HepG2 (cell line): Measurements from ENCODE around the gene TMEM39B. TPM values are rescaled to one million over a fixed set of nuclear protein-coding genes. Genes with fewer than 3 reads are reported as not detected.

Experiments used
- BHLHE40 ChIP-seq: IDR thresholded peaks from 2 replicates; pipeline ENCODE4 v1.6.1; 2011; ENCODE audit warnings: low read length, improper control_type of control experiment
- CENPT ChIP-seq: sonication (generic); formaldehyde crosslinking; IDR thresholded peaks from 2 replicates; pipeline ENCODE4 v1.8.0; 2022; ENCODE audit warnings: low read depth, mild to moderate bottlenecking, moderate library complexity, missing genetic modification reagents
- ELF3 ChIP-seq: IDR thresholded peaks from 2 replicates; pipeline ENCODE4 v1.6.1; 2016; ENCODE audit warnings: missing genetic modification reagents, missing compliant biosample characterization
- EZH2 ChIP-seq: conservative IDR thresholded peaks from 2 replicates; pipeline ENCODE4 v1.6.1; 2012; ENCODE audit warnings: mild to moderate bottlenecking, low read depth, low read length, moderate library complexity
- FOXK2 ChIP-seq: fragments of 450-650 bp; IDR thresholded peaks from 2 replicates; pipeline ENCODE4 v1.6.1; 2016
- HNRNPL ChIP-seq: fragments of 200-400 bp; formaldehyde crosslinking; IDR thresholded peaks from 2 replicates; pipeline ENCODE4 v1.6.1; 2017; ENCODE audit warnings: mild to moderate bottlenecking, low read depth, low read length
- JUND ChIP-seq: sonication (generic); formaldehyde crosslinking; IDR thresholded peaks from 2 replicates; pipeline ENCODE4 v1.8.0; 2022; ENCODE audit warnings: mild to moderate bottlenecking, missing genetic modification reagents
- MIER3 ChIP-seq: IDR thresholded peaks from 2 replicates; pipeline ENCODE4 v1.6.1; 2016; ENCODE audit warnings: missing compliant biosample characterization, borderline replicate concordance
- NCOA5 ChIP-seq: sonication (generic); formaldehyde crosslinking; IDR thresholded peaks from 2 replicates; pipeline ENCODE4 v1.4.0; 2020; ENCODE audit warnings: missing genetic modification reagents
- PLRG1 ChIP-seq: fragments of 450-650 bp; conservative IDR thresholded peaks from 2 replicates; pipeline ENCODE4 v1.6.1; 2016
- REPIN1 ChIP-seq: sonication (generic); formaldehyde crosslinking; IDR thresholded peaks from 2 replicates; pipeline ENCODE4 v1.8.0; 2022; ENCODE audit warnings: missing genetic modification reagents, low read depth, mild to moderate bottlenecking, borderline replicate concordance
- RFX5 ChIP-seq: IDR thresholded peaks from 2 replicates; pipeline ENCODE4 v1.6.1; 2011; ENCODE audit warnings: low read depth, low read length, improper control_type of control experiment
- SALL1 ChIP-seq: sonication (generic); formaldehyde crosslinking; IDR thresholded peaks from 2 replicates; pipeline ENCODE4 v1.8.0; 2022; ENCODE audit warnings: mild to moderate bottlenecking, missing genetic modification reagents
- SIN3A ChIP-seq: IDR thresholded peaks from 2 replicates; pipeline ENCODE4 v1.6.1; 2011; ENCODE audit warnings: low read depth, mild to moderate bottlenecking, control low read depth, low read length, borderline replicate concordance
- SOX6 ChIP-seq, 2 experiments: fragments of 450-650 bp in 1 of 2; sonication (generic) in 1 of 2; formaldehyde crosslinking in 1 of 2; IDR thresholded peaks; 2 replicates each; pipeline versions ENCODE4 v1.4.0 to v1.6.1; 2017 to 2020; ENCODE audit warnings: antibody characterized with exemption in 1 of 2, mild to moderate bottlenecking in 1 of 2, missing genetic modification reagents in 1 of 2
- SRY ChIP-seq: sonication (generic); formaldehyde crosslinking; IDR thresholded peaks from 2 replicates; pipeline ENCODE4 v1.8.0; 2022; ENCODE audit warnings: mild to moderate bottlenecking, missing genetic modification reagents
- STAG1 ChIP-seq: sonication (generic); formaldehyde crosslinking; IDR thresholded peaks from 2 replicates; pipeline ENCODE4 v1.4.0; 2020; ENCODE audit warnings: missing genetic modification reagents
- STAT5B ChIP-seq: sonication (generic); formaldehyde crosslinking; IDR thresholded peaks from 2 replicates; pipeline ENCODE4 v1.4.0; 2020; ENCODE audit warnings: missing genetic modification reagents
- THRA ChIP-seq: sonication (generic); formaldehyde crosslinking; IDR thresholded peaks from 2 replicates; pipeline ENCODE4 v1.4.0; 2020; ENCODE audit warnings: missing genetic modification reagents, borderline replicate concordance
- TIGD3 ChIP-seq: sonication (generic); formaldehyde crosslinking; IDR thresholded peaks from 2 replicates; pipeline ENCODE4 v1.5.1; 2020; ENCODE audit warnings: mild to moderate bottlenecking, missing genetic modification reagents, borderline replicate concordance
- TRIM24 ChIP-seq: sonication (generic); formaldehyde crosslinking; IDR thresholded peaks from 2 replicates; pipeline ENCODE4 v1.8.0; 2022; ENCODE audit warnings: mild to moderate bottlenecking, missing genetic modification reagents
- ZBTB38 ChIP-seq: sonication (generic); formaldehyde crosslinking; IDR thresholded peaks from 2 replicates; pipeline ENCODE4 v1.5.1; 2020; ENCODE audit warnings: mild to moderate bottlenecking, missing genetic modification reagents
- ZNF143 ChIP-seq: sonication (generic); formaldehyde crosslinking; IDR thresholded peaks from 2 replicates; pipeline ENCODE4 v1.4.0; 2020; ENCODE audit warnings: missing genetic modification reagents
- ZNF207 ChIP-seq: fragments of 450-650 bp; IDR thresholded peaks from 2 replicates; pipeline ENCODE4 v1.6.1; 2016; ENCODE audit warnings: antibody characterized with exemption, borderline replicate concordance
- ZNF263 ChIP-seq: sonication (generic); formaldehyde crosslinking; IDR thresholded peaks from 2 replicates; pipeline ENCODE4 v1.4.0; 2020; ENCODE audit warnings: missing genetic modification reagents
- ZNF496 ChIP-seq: sonication (generic); formaldehyde crosslinking; IDR thresholded peaks from 2 replicates; pipeline ENCODE4 v1.8.1; 2023; ENCODE audit warnings: mild to moderate bottlenecking, moderate library complexity, missing genetic modification reagents; ENCODE audit not compliant: insufficient replicate concordance
- ZNF550 ChIP-seq: sonication (generic); formaldehyde crosslinking; IDR thresholded peaks from 2 replicates; pipeline ENCODE4 v1.4.0; 2020; ENCODE audit warnings: mild to moderate bottlenecking, missing genetic modification reagents, borderline replicate concordance
- ZNF740 ChIP-seq: sonication (generic); formaldehyde crosslinking; IDR thresholded peaks from 2 replicates; pipeline ENCODE4 v1.4.0; 2020; ENCODE audit warnings: missing genetic modification reagents
- ZNF747 ChIP-seq: sonication (generic); formaldehyde crosslinking; IDR thresholded peaks from 2 replicates; pipeline ENCODE4 v1.8.1; 2023; ENCODE audit warnings: missing genetic modification reagents, mild to moderate bottlenecking, borderline replicate concordance
- ZNF772 ChIP-seq: sonication (generic); formaldehyde crosslinking; IDR thresholded peaks from 2 replicates; pipeline ENCODE4 v1.5.0; 2020; ENCODE audit warnings: mild to moderate bottlenecking, missing genetic modification reagents
- ZSCAN20 ChIP-seq: sonication (generic); formaldehyde crosslinking; IDR thresholded peaks from 2 replicates; pipeline ENCODE4 v1.4.0; 2020; ENCODE audit warnings: missing genetic modification reagents, mild to moderate bottlenecking, borderline replicate concordance
- polyA plus RNA-seq, 8 experiments: library from polyadenylated mRNA; depleted of rRNA in 3 of 8; stranded (reverse) in 7 of 8; unstranded in 1 of 8; fragments of >200 nt; fragmentation: Illumina TruSeq in 4 of 8; extraction: Trizol in 4 of 8; gene quantifications; 2 replicates each; pipeline versions ENCODE4 v1.2.1 to v1.2.3, GENCODE V29; 2011 to 2016; ENCODE audit warnings: low read depth in 4 of 8, missing spikeins in 1 of 8, mixed read lengths in 1 of 8; ENCODE audit not compliant: insufficient read depth in 1 of 8
- total RNA-seq, 5 experiments: library from RNA; depleted of rRNA; stranded (reverse); fragments of >200 nt; fragmentation: Illumina TruSeq; extraction: Trizol; gene quantifications; 2 replicates each; pipeline ENCODE4 v1.2.3, GENCODE V29; 2016; ENCODE audit warnings: low read depth in 1 of 5

The TMEM39B gene
- total and polyA plus RNA-seq, 2 of the 13 experiments (the other 11 are each of a cell fraction or from before 2014, with no cell fraction given): 4.9 to 10.4 TPM

- peak; percentile 56 for TF ChIP-seq THRA (CRISPR knock-in tag)
- no peak for TF ChIP-seq FOXK2
- TF ChIP-seq CENPT (CRISPR knock-in tag): no peak; the same call in 1 of the 2 replicates
- no peak for TF ChIP-seq EZH2
- peak; percentile 37; the same call in 1 of the 2 replicates for TF ChIP-seq SIN3A
- no peak for TF ChIP-seq TRIM24 (CRISPR knock-in tag)
- TF ChIP-seq SOX6 (IDR thresholded peaks at IDR 0.05): no peak
- TF ChIP-seq SOX6 (CRISPR knock-in tag; IDR thresholded peaks at IDR 0.05): peak; percentile 80
- no peak for TF ChIP-seq ZNF496 (CRISPR knock-in tag)
- TF ChIP-seq ZNF550 (CRISPR knock-in tag): no peak
- peak; percentile 88; the same call in 1 of the 2 replicates for TF ChIP-seq ZNF747 (CRISPR knock-in tag)
- TF ChIP-seq SRY (CRISPR knock-in tag): no peak
- TF ChIP-seq ELF3 (CRISPR knock-in tag): no peak
- TF ChIP-seq PLRG1: no peak
- TF ChIP-seq TIGD3 (CRISPR knock-in tag): no peak
- TF ChIP-seq ZNF772: peak; percentile 41; the same call in 1 of the 2 replicates
- TF ChIP-seq ZNF207: no peak
- TF ChIP-seq STAT5B (CRISPR knock-in tag): no peak
- no peak for TF ChIP-seq ZNF143 (CRISPR knock-in tag)
- TF ChIP-seq REPIN1 (CRISPR knock-in tag): peak; percentile 60; the same call in 1 of the 2 replicates
- TF ChIP-seq ZBTB38 (CRISPR knock-in tag): peak; percentile 67
- TF ChIP-seq RFX5: no peak
- no peak for TF ChIP-seq NCOA5 (CRISPR knock-in tag)
- no peak for TF ChIP-seq BHLHE40
- no peak; the same call in 1 of the 2 replicates for TF ChIP-seq STAG1 (CRISPR knock-in tag)
- no peak for TF ChIP-seq JUND (CRISPR knock-in tag)
- no peak for TF ChIP-seq ZSCAN20 (CRISPR knock-in tag)
- TF ChIP-seq MIER3: no peak
- TF ChIP-seq SALL1: peak; percentile 82
- no peak for TF ChIP-seq HNRNPL
- TF ChIP-seq ZNF263 (CRISPR knock-in tag): no peak
- no peak for TF ChIP-seq ZNF740
These were observed at the start of gene TMEM39B (continued) for GRCh38 chr1:32072622-32073298.
